Measurements from ENCODE around the gene PDE3B.
"Not testable (repeated sequence)": the region's sequence is repeated elsewhere in the genome, so short reads cannot be mapped to it uniquely, and the experiment has no call there.

Gene PDE3B

DNA sequence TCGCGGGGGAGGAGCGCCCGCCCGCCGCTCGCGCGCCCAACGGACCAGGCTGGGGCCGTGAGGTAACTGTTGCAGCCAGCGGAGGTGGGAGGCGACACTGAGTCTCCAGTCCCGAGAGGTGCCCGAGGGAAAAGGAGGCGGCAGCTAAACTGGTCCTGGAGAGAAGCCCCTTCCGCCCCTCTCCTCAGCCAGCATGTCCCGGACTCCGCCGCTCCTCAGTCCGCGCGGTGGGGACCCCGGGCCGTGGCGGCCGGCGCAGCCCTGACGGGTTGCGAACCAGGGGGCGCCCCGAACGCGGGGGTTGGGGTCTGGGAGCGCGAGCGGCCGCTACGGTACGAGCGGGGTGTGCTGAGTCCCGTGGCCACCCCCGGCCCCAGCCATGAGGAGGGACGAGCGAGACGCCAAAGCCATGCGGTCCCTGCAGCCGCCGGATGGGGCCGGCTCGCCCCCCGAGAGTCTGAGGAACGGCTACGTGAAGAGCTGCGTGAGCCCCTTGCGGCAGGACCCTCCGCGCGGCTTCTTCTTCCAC, at the start of gene PDE3B:
PDE3B (plus strand) TSS at position 108 of the 529 bp plus-strand sequence; CDS start at position 380, 272 bp downstream.
- peak; percentile 38 to 75 (median 50) for DNase-seq (ENCODE audit: low read depth in 4 of 4, low spot score in 1 of 4)

- DNase-seq (ENCODE audit: low read depth in 4 of 4, low spot score in 1 of 4) = not testable (repeated sequence)
These were observed 48.3 kb upstream of the PDE3B start for GRCh38 chr11:14595261-14595660.

- DNase-seq (ENCODE audit: low read depth in 4 of 4, low spot score in 1 of 4) = no peak
These were observed 35.9 kb upstream of the PDE3B start for GRCh38 chr11:14607713-14608112.

- DNase-seq (ENCODE audit: low read depth in 4 of 4, low spot score in 1 of 4) = no peak
These were observed 33.7 kb upstream of the PDE3B start for GRCh38 chr11:14609902-14610301.

GRCh38 chr11:14611939-14612338, 31.7 kb upstream of the PDE3B start:
- DNase-seq (ENCODE audit: low read depth in 4 of 4, low spot score in 1 of 4) = no peak

- DNase-seq (ENCODE audit: low read depth in 4 of 4, low spot score in 1 of 4) = no peak
These were observed 30.9 kb upstream of the PDE3B start for GRCh38 chr11:14612694-14613093.

- no peak for DNase-seq (ENCODE audit: low read depth in 4 of 4, low spot score in 1 of 4)
These were observed 29.4 kb upstream of the PDE3B start for GRCh38 chr11:14614091-14614622.

GRCh38 chr11:14617241-14618027, 26.2 kb upstream of the PDE3B start:
- no peak for DNase-seq (ENCODE audit: low read depth in 4 of 4, low spot score in 1 of 4)

GRCh38 chr11:14618060-14618459, 25.5 kb upstream of the PDE3B start:
- no peak for DNase-seq (ENCODE audit: low read depth in 4 of 4, low spot score in 1 of 4)

- DNase-seq (ENCODE audit: low read depth in 4 of 4, low spot score in 1 of 4) = no peak
These were observed 23.7 kb upstream of the PDE3B start for GRCh38 chr11:14619603-14620531.

DNA sequence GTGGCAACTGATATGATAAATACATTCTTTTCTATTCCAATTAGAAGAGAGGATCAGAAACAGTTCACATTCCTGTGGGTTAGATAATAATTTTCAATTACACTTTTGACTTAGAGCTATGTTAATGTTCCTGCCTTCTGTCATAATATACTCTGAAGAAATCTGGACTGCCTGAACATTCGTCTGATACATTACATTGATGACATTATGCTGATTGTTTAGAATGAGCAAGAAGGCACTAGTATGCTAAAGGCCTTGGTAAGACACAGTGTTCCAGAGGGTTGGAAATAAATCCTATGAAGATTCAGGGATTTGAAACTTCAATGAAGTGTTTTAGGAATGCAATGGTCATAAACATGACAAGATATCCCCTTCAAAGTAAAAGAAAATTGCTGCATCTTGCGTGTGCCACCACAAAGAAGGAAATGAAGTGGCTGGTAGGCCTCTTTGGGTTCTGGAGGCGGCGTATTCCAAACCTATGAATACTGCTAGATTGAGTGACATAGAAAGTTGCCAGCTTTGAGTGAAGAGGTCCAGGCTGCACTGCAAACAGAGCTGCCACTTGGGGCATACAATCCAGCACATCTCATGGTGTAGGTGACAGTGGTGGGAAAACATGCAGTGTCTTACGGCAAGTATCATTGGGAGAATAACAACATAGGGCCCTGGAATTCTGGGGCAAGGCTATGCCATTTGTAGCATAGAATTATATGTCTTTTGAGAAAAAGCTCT, 21.2 kb upstream of the PDE3B start:
- DNase-seq (ENCODE audit: low read depth in 4 of 4, low spot score in 1 of 4) = no peak

GRCh38 chr11:14623036-14623435, 20.6 kb upstream of the PDE3B start:
- DNase-seq (ENCODE audit: low read depth in 4 of 4, low spot score in 1 of 4) = no peak

GRCh38 chr11:14625586-14626205, 17.9 kb upstream of the PDE3B start:
- no peak for DNase-seq (ENCODE audit: low read depth in 4 of 4, low spot score in 1 of 4)

DNA sequence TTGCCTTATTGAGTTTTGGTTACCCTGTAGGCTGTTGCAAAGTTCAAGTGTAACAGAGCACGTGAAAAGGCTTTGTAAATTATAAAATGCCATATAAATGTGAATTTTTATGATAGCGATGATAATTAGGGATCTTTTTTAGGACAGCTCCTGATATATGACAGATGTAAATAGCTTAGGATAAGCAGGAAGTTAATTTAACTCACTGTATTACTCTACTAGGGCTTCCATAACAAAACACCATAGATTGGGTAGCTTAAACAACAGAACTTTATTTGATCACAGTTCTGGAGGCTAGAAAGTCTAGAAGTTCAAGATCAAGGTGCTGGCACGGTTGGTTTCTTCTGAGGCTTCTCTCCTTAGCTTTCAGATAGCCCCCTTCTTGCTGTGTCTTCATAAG, 17.0 kb upstream of the PDE3B start:
- DNase-seq (ENCODE audit: low read depth in 4 of 4, low spot score in 1 of 4) = no peak

GRCh38 chr11:14633506-14634224, 9.9 kb upstream of the PDE3B start:
- DNase-seq (ENCODE audit: low read depth in 4 of 4, low spot score in 1 of 4) = not testable (repeated sequence)

GRCh38 chr11:14634813-14635212, 8.8 kb upstream of the PDE3B start:
- no peak for DNase-seq (ENCODE audit: low read depth in 4 of 4, low spot score in 1 of 4)

DNA sequence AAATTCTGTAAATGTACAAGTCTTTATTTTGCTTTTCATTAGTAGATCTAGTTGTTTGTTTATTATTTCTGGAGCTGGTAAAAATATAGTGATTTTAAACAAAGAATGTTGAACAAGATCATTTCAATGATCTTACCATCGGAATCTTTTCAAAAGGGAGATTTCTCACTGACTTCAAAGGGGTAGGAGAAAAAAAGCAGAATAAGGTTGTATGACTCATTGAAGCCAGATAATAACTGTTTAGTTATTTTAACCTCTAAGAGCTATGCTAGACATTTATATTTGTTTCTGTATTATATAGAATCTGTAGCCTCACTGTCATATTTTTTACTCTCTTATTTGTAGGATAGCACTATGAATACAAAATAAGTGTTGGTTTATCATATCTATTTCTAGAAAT, 8.1 kb upstream of the PDE3B start:
- DNase-seq (ENCODE audit: low read depth in 4 of 4, low spot score in 1 of 4) = no peak

DNA sequence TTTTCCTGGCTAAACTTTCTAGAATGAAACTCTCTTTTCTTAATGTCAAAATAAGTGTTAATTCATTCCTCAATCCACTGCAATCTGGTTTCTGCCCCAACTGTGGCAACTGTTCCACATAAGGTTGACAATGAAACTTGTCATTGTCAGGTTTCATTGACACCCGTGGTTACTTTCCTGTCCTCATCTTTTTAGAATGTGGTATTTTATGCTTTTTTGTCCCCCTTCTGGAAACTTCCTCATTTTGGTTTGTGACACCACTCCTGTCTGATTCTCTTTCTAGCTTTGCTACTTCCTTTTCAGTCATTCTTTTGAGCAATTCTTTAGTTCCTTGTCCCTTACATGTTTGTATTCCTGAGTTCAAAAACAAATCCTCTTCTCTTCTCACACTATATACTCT, 7.5 kb upstream of the PDE3B start:
- no peak for DNase-seq (ENCODE audit: low read depth in 4 of 4, low spot score in 1 of 4)

DNA sequence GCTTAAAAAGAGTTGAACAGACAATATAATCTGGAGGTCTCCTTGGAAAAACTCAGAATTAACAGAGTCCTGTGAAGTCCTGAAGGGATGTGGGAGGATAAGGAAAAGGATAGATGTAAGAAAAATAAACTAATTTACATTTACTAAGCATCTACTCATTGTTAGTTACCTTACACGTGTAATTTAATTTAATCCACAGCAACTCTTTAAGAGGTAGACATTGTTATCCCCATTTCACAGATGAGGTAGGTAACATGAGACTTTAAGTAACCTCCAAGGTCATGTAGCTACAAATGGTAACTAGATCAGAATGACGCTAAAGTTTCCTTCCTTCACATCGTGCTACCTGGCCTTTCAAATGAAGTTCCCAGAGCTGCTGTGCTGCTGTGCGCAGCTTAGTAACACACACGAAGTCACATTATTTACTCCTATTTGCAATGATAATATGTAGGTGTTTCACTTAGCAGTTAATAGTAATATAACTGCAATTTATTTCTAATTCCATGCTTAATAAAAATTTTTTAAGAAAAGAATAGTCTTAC, 5.7 kb upstream of the PDE3B start:
- no peak for DNase-seq (ENCODE audit: low read depth in 4 of 4, low spot score in 1 of 4)

- DNase-seq (ENCODE audit: low read depth in 4 of 4, low spot score in 1 of 4) = no peak
These were observed 5.0 kb upstream of the PDE3B start for GRCh38 chr11:14638561-14638960.
